GM18520 (cell line): ENCODE results near the gene ARHGEF4.
"Not testable (repeated sequence)": the region's sequence is repeated elsewhere in the genome, so short reads cannot be mapped to it uniquely, and the experiment has no call there.

Experiments used
- ATAC-seq: cut with Tn5 transposase; IDR thresholded peaks from one replicate; pipeline ENCODE4 v1.9.1; 2021; ENCODE audit not compliant: unreplicated experiment

The ARHGEF4 gene

DNA sequence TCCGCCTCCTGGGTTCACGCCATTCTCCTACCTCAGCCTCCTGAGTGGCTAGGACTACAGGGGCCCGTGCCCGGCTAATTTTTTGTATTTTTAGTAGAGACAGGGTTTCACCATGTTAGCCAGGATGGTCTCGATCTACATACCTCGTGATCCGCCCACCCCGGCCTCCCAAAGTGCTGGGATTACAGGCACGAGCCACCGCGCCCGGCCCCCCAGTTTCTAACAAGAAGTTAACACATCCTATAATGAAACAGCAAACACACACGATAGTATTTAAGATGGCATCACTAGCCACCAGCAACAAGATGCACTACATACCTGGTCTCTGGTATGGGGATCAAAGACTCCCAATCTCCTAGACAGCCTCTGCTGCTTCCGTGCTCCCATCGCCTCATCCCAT, 238.9 kb downstream of the ARHGEF4 start:
- not testable (repeated sequence) for ATAC-seq

DNA sequence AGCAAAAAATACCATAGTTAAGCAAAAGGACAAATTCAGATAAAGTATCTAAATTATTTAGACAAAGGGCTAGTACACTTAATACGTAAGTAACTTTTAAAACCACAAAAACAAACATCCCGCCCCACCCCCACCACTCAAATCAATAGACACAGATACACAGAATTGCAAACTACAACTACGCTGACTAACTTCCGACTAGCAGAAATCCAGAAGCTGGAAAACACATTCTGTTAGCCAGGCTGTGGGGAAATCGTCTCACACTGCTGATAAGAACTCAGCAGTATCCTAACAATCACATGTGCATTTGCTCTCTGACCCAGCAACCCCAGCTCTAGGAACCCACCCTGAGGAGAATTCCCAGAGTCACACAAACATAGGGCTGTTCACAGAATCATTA, 240.0 kb downstream of the ARHGEF4 start:
- ATAC-seq = no peak

GRCh38 chr2:131077182-131077846, 240.6 kb downstream of the ARHGEF4 start:
- ATAC-seq = no peak

- no peak for ATAC-seq
Measured at GRCh38 chr2:131077966-131078365, 241.3 kb downstream of the ARHGEF4 start.

- ATAC-seq = not testable (repeated sequence)
Measured at GRCh38 chr2:131079931-131080330, 243.2 kb downstream of the ARHGEF4 start.

- ATAC-seq = no peak
Measured at GRCh38 chr2:131081190-131081589, 244.5 kb downstream of the ARHGEF4 start.

DNA sequence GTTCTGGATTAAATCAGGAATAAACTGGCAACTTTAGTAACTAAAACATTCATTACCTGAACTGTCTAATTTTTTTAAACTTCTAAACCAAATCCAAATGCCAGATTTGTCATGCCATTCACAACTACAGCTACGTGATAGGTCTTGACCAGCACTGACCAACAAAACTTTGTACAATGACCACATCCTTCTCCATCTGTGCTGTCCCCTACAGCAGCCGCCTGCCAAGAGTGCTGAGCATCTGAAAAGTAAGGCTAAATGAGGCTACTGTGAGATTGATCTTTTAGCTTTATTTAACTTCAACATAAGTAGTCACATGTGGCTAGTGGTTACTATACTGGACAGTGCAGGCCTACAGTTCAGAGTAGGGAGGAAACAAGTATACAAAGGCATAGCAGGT, 248.9 kb downstream of the ARHGEF4 start:
- ATAC-seq = no peak

DNA sequence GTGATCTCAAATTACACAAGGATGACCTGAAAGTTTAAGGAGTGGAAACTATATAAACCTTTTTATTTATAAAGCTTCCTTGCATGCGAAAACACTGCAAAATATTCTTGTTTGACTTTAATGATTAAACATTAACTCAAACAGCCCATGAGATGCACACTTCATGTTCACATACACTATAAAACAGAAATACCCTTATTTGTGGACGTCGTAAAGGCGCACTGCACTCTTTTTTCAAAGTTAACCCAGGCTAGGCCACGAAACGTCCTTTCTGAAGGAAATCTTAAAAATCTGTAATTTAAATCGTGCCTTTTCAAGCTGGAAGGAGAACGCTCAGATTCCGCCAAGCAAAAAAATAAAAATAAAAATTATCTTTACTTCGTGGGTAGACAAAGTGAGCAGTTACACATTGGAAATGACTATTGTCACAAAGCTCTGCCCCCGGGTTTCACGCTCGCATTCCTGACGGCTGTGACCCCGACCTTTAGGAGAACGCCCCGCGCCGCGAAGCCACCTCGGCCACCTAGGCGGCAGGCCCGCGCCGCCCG, 255.8 kb downstream of the ARHGEF4 start:
- ATAC-seq = no peak

- peak; percentile 74 for ATAC-seq
Measured at GRCh38 chr2:131093006-131093695, 256.4 kb downstream of the ARHGEF4 start, which contains the start of gene FAM168B. FAM168B (minus strand) TSS chr2:131093460; CDS start chr2:131082646, 10,814 bp downstream.

DNA sequence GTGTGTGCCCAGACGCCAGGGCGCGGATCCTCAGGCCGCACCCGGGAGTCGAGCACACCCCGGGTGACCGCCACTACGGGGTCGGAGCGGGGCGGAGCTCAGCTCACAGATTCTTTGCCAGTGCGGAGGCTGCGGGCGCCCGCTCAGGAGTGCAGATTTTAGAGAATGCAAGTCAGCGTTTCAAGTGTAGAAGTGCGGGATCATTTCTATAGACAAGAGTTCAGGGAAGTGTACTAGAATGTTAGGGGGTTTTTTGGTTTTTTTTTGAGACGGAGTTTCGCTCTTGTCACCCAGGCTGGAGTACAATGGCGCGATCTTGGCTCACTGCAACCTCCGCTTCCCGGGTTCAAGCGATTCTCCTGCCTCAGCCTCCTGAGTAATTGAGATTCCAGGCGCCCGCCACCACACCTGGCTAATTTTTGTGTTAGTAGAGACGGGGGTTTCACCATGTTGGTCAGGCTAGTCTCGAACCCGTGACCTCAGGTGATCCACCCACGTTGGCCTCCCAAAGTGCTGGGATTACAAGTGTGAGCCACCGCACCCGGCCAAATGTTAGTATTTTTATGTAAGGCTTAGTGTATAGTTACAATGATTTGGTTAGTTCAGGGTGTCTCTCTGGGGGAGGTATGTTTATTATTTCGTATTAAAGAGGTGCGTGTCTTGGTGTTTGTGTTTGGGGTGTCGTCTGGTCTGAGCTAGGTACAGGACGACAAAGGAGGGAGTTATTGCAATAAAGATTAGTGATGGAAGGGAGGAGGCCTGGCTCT, 257.2 kb downstream of the ARHGEF4 start:
- ATAC-seq = peak; percentile 39

GRCh38 chr2:131094463-131095281, 258.0 kb downstream of the ARHGEF4 start:
- ATAC-seq = no peak
